Small intestine (tissue), 7 donors: ENCODE data around the gene SAT2. TPM values are rescaled to one million over a fixed set of nuclear protein-coding genes. Genes with fewer than 3 reads are reported as not detected.
"Not testable (repeated sequence)": the region's sequence is repeated elsewhere in the genome, so short reads cannot be mapped to it uniquely, and the experiment has no call there.

Source experiments
- DNase-seq, 2 donors: peaks; one replicate each; pipeline versions ENCODE4 v3.0.0 to v3.0.0-alpha.2; 2013
- FAIRE-seq: peaks from 2 replicates; lab custom pipeline; 2012; peaks lifted over from hg19 to GRCh38; lab: Jason Lieb, UNC
- H3K27ac ChIP-seq, 3 donors: one replicate each; pipeline ENCODE4 v1.5.1; 2013; ENCODE audit warnings: low read length in 2 of 3, mild to moderate bottlenecking in 2 of 3, control low read depth in 1 of 3, inconsistent platforms in 1 of 3, low read depth in 1 of 3, moderate library complexity in 1 of 3
- H3K27me3 ChIP-seq, 3 donors: one replicate each; pipeline ENCODE4 v1.6.1; 2013; ENCODE audit warnings: low read length in 3 of 3, inconsistent platforms in 1 of 3; ENCODE audit not compliant: control insufficient read depth in 3 of 3, insufficient read depth in 3 of 3
- H3K36me3 ChIP-seq, 3 donors: one replicate each; pipeline ENCODE4 v1.6.1; 2013; ENCODE audit warnings: low read length in 3 of 3, inconsistent platforms in 1 of 3, low read depth in 1 of 3, mild to moderate bottlenecking in 1 of 3, moderate library complexity in 1 of 3; ENCODE audit not compliant: control insufficient read depth in 3 of 3, insufficient read depth in 2 of 3
- H3K4me1 ChIP-seq, 3 donors: one replicate each; pipeline ENCODE4 v1.6.1; 2013; ENCODE audit warnings: low read length in 2 of 3, inconsistent platforms in 1 of 3, low read depth in 1 of 3, mild to moderate bottlenecking in 1 of 3, moderate library complexity in 1 of 3; ENCODE audit not compliant: control insufficient read depth in 3 of 3, insufficient read depth in 2 of 3
- H3K4me3 ChIP-seq, 3 donors: one replicate each; pipeline ENCODE4 v1.5.1; 2013; ENCODE audit warnings: low read length in 3 of 3, control low read depth in 1 of 3, inconsistent platforms in 1 of 3, low read depth in 1 of 3, mild to moderate bottlenecking in 1 of 3, moderate library complexity in 1 of 3
- H3K9me3 ChIP-seq, 2 donors: one replicate each; pipeline ENCODE4 v1.6.1; 2013; ENCODE audit warnings: low read depth in 1 of 2, low read length in 1 of 2; ENCODE audit not compliant: control insufficient read depth in 2 of 2, insufficient read depth in 1 of 2
- WGBS, 3 donors: extraction: QIAGEN DNeasy Blood & Tissue Kit; methylation state at CpG; one replicate each; pipeline ENCODE4 v1.1.7; 2013; 5-methylcytosine and 5-hydroxymethylcytosine counted together
- polyA plus RNA-seq, 4 donors: library from polyadenylated mRNA; stranded (reverse) in 3 of 4; unstranded in 1 of 4; fragments of 200-250 nt in 3 of 4; fragments of 120-200 nt in 1 of 4; gene quantifications; one replicate each; pipeline versions ENCODE4 v1.2.1 to v1.2.3, GENCODE V29; 2013
- donor health status: healthy with polysubstance abuse.
- donor health status: control.
- donor health status: control.
- donor health status: Bipolar disorder and iron deficiency.
- donor health status: healthy.

Gene SAT2
- polyA plus RNA-seq, 4 donors, result 204 to 1,210 (median 689) TPM

GRCh38 chr17:7647018-7647417, 19.4 kb upstream of the SAT2 start:
- H3K9me3 ChIP-seq, result no peaks in the 10 kb centered on the region
- WGBS, 3 donors, result 71 to 79% (median 76%) methylated on average over 4 of the region's 4 CpGs
- H3K4me3 ChIP-seq, result no peak overlapping the region
- H3K27ac ChIP-seq, result no peak overlapping the region
- H3K4me1 ChIP-seq, result peaks cover 0 to 14% (median 0%) of the 10 kb centered on the region in 3 donors
- FAIRE-seq (no peak), DNase-seq (no peak)
- H3K36me3 ChIP-seq, result no peaks in the 10 kb centered on the region
- H3K27me3 ChIP-seq, result peaks cover 0 to 23% (median 2%) of the 10 kb centered on the region in 3 donors

DNA sequence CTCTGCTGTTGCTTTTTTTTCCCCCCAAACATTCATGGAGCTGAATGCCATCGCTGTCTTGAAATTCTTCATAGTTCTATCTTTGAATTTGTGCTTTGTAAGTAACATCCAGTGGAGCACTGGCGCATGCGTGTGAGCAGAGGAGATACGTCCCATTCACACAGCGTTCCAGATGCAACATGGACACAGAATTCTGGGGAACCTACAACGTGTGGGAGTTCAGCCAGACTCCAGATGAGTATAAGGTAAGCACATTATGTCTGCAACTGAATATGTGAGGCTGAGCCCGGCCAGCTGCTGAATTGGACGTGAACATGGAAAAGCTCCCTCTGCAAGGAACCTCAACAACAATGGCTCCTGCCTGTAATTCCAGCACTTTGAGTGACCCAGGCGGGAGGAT, 18.8 kb upstream of the SAT2 start:
- WGBS, 3 donors, result 80 to 86% (median 80%) methylated on average over 9 of the region's 9 CpGs
- DNase-seq (no peak), FAIRE-seq (no peak)
- no peak overlapping the region for H3K4me3 ChIP-seq
- no peaks in the 10 kb centered on the region for H3K36me3 ChIP-seq
- no peak overlapping the region for H3K27ac ChIP-seq
- peaks cover 0 to 18% (median 2%) of the 10 kb centered on the region in 3 donors for H3K27me3 ChIP-seq
- no peaks in the 10 kb centered on the region for H3K9me3 ChIP-seq
- H3K4me1 ChIP-seq, result peaks cover 0 to 14% (median 0%) of the 10 kb centered on the region in 3 donors

GRCh38 chr17:7644775-7645174, 17.2 kb upstream of the SAT2 start:
- WGBS, 3 donors, result 71 to 77% (median 77%) methylated on average over 4 of the region's 4 CpGs
- H3K9me3 ChIP-seq, result no peaks in the 10 kb centered on the region
- FAIRE-seq (no peak), DNase-seq (no peak)
- H3K4me3 ChIP-seq, result no peak overlapping the region
- H3K27ac ChIP-seq, result no peak overlapping the region
- H3K36me3 ChIP-seq, result no peaks in the 10 kb centered on the region
- peaks cover 0 to under 1% (median 0%) of the 10 kb centered on the region in 3 donors for H3K4me1 ChIP-seq
- H3K27me3 ChIP-seq, result peaks cover 0 to 3% (median 0%) of the 10 kb centered on the region in 3 donors

GRCh38 chr17:7641635-7642034, 14.0 kb upstream of the SAT2 start:
- H3K9me3 ChIP-seq, H3K36me3 ChIP-seq, DNase-seq, H3K4me1 ChIP-seq, H3K27ac ChIP-seq, H3K27me3 ChIP-seq, H3K4me3 ChIP-seq, FAIRE-seq: not testable (repeated sequence)
- WGBS, 3 donors, result 54 to 59% (median 56%) methylated on average over 6 to 7 of the region's 7 CpGs

- Histone ChIP-seq H3K4me3 (no peak overlapping the region), H3K27ac (no peak overlapping the region), H3K9me3 (no peaks in the 10 kb centered on the region), H3K4me1 (no peaks in the 10 kb centered on the region), H3K27me3 (no peaks in the 10 kb centered on the region), H3K36me3 (no peaks in the 10 kb centered on the region)
- DNase-seq (no peak), FAIRE-seq (no peak)
- 93 to 96% (median 94%) methylated on average over 18 to 26 of the region's 26 CpGs for WGBS, 3 donors
Measured at GRCh38 chr17:7640783-7641182, 13.2 kb upstream of the SAT2 start.

GRCh38 chr17:7636163-7636562, 8.5 kb upstream of the SAT2 start:
- H3K27me3 ChIP-seq, result peaks cover 0 to 3% (median 0%) of the 10 kb centered on the region in 3 donors
- no peak overlapping the region for H3K27ac ChIP-seq
- 61 to 72% (median 71%) methylated on average over 5 of the region's 5 CpGs for WGBS, 3 donors
- no peaks in the 10 kb centered on the region for H3K9me3 ChIP-seq
- H3K4me1 ChIP-seq, result peaks cover 0 to 12% (median 2%) of the 10 kb centered on the region in 3 donors
- H3K4me3 ChIP-seq, result no peak overlapping the region
- H3K36me3 ChIP-seq, result no peaks in the 10 kb centered on the region
- FAIRE-seq, result no peak
- DNase-seq, result no peak

- DNase-seq, result peak in 1 of 2 donors; percentile 40
- WGBS, 3 donors, result 33 to 48% (median 35%) methylated on average over 5 of the region's 5 CpGs
Measured at GRCh38 chr17:7634384-7634783, 6.8 kb upstream of the SAT2 start.

GRCh38 chr17:7633093-7633492, 5.5 kb upstream of the SAT2 start:
- no peak for DNase-seq
- Histone ChIP-seq H3K27ac (no peak overlapping the region), H3K27me3 (peaks cover 0 to 3% (median 0%) of the 10 kb centered on the region in 3 donors), H3K4me3 (no peak overlapping the region), H3K36me3 (no peaks in the 10 kb centered on the region), H3K9me3 (no peaks in the 10 kb centered on the region), H3K4me1 (peaks cover 0 to 39% (median 6%) of the 10 kb centered on the region in 3 donors)
- FAIRE-seq, result no peak
- 76 to 83% (median 82%) methylated on average over 2 of the region's 2 CpGs for WGBS, 3 donors

More at GRCh38 chr17:7634384-7634783, 6.8 kb upstream of the SAT2 start:
- Histone ChIP-seq H3K9me3 (no peaks in the 10 kb centered on the region), H3K27me3 (peaks cover 0 to 3% (median 0%) of the 10 kb centered on the region in 3 donors), H3K4me1 (peaks cover 0 to 30% (median 6%) of the 10 kb centered on the region in 3 donors), H3K36me3 (no peaks in the 10 kb centered on the region), H3K27ac (no peak overlapping the region), H3K4me3 (no peak overlapping the region)
- no peak for FAIRE-seq

DNA sequence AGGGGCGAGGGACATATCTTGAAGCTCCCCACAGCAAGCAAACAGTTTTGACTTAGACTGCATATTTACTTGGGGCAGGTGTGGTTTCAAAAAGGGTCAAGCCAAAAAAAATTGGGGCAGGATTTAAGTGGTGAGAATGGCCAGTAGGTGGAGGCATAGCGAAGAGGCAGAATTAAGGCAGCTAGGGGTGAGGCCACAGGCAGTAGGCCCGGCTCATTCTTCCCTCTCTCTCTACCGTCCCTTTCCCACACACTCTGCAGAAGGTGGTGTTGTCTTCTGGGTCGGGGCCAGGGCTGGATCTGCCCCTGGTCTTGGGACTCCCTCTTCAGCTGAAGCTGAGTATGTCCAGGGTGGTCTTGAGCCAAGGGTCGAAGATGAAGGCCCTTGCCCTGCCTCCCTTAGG, 4.9 kb upstream of the SAT2 start:
- no peak overlapping the region for H3K4me3 ChIP-seq
- H3K27ac ChIP-seq, result no peak overlapping the region
- FAIRE-seq (no peak), DNase-seq (no peak)
- H3K4me1 ChIP-seq, result peaks cover 0 to 42% (median 6%) of the 10 kb centered on the region in 3 donors
- H3K36me3 ChIP-seq, result no peaks in the 10 kb centered on the region
- peaks cover 0 to 3% (median 0%) of the 10 kb centered on the region in 3 donors for H3K27me3 ChIP-seq
- no peaks in the 10 kb centered on the region for H3K9me3 ChIP-seq
- 43 to 52% (median 46%) methylated on average over 6 of the region's 6 CpGs for WGBS, 3 donors
